HEK293 (cell line): ENCODE results near the gene MYO3A.

ENCODE experiments used
- CTCF ChIA-PET: fragments of 350-600 bp; formaldehyde crosslinking; extraction: SDS; loops from one replicate; lab custom pipeline; 2021; ENCODE audit warnings: antibody characterized with exemption; lab: Yijun Ruan, JAX
- POLR2A ChIA-PET: fragments of 300-600 bp; formaldehyde crosslinking; extraction: SDS; loops from one replicate; lab custom pipeline; 2020; ENCODE audit warnings: antibody characterized with exemption, inconsistent platforms; lab: Yijun Ruan, JAX
- H3K27ac ChIP-seq: fragments of 200-500 bp; sonication (Bioruptor generic); 2 replicates; pipeline ENCODE4 v1.5.1; 2014; ENCODE audit warnings: low read depth, low read length, control low read depth, inconsistent platforms; ENCODE audit errors: extremely low read depth
- H3K36me3 ChIP-seq, 2 experiments: fragments of 200-500 bp in 1 of 2; sonication (Bioruptor generic) in 1 of 2; 1 replicate in 1 of 2; 2 replicates in 1 of 2; pipeline ENCODE4 v1.5.1; 2014 to 2017; ENCODE audit warnings: inconsistent platforms in 2 of 2, low read length in 2 of 2; ENCODE audit not compliant: control insufficient read depth in 2 of 2, insufficient read depth in 1 of 2
- H3K4me1 ChIP-seq: fragments of 200-500 bp; sonication (Bioruptor generic); 2 replicates; pipeline ENCODE4 v1.5.1; 2014; ENCODE audit warnings: mild to moderate bottlenecking, low read length, inconsistent platforms; ENCODE audit not compliant: control insufficient read depth, insufficient read depth
- H3K4me3 ChIP-seq: 2 replicates; pipeline ENCODE4 v1.5.1; 2011; ENCODE audit warnings: low read depth, mild to moderate bottlenecking, control low read depth, low read length, moderate library complexity
- H3K9me3 ChIP-seq: fragments of 200-500 bp; sonication (Bioruptor generic); 2 replicates; pipeline ENCODE4 v1.5.1; 2014; ENCODE audit warnings: low read depth, low read length, inconsistent platforms; ENCODE audit not compliant: control insufficient read depth, insufficient read depth
- EGR2 ChIP-seq: fragments of 450-650 bp; formaldehyde crosslinking; IDR thresholded peaks from 2 replicates; pipeline ENCODE4 v1.5.1; 2016; ENCODE audit warnings: low read depth, missing biosample characterization, missing genetic modification characterization
- PRDM2 ChIP-seq: fragments of 450-650 bp; formaldehyde crosslinking; IDR thresholded peaks from 2 replicates; pipeline ENCODE4 v1.5.1; 2016; ENCODE audit warnings: missing biosample characterization, missing genetic modification characterization, borderline replicate concordance
- SCRT2 ChIP-seq: fragments of 450-650 bp; formaldehyde crosslinking; IDR thresholded peaks from 2 replicates; pipeline ENCODE4 v1.5.1; 2016; ENCODE audit warnings: missing biosample characterization, missing genetic modification characterization
- TCF7L2 ChIP-seq: IDR thresholded peaks from 2 replicates; pipeline ENCODE4 v1.6.1; 2011; ENCODE audit warnings: low read depth, mild to moderate bottlenecking, inconsistent platforms, low read length, moderate library complexity, borderline replicate concordance
- WT1 ChIP-seq: fragments of 450-650 bp; formaldehyde crosslinking; IDR thresholded peaks from 2 replicates; pipeline ENCODE4 v1.5.1; 2016; ENCODE audit warnings: missing biosample characterization, missing genetic modification characterization
- ZBTB8A ChIP-seq: fragments of 450-650 bp; formaldehyde crosslinking; IDR thresholded peaks from 2 replicates; pipeline ENCODE4 v1.5.1; 2016; ENCODE audit warnings: missing biosample characterization, missing genetic modification characterization
- ZNF114 ChIP-seq: fragments of 450-650 bp; formaldehyde crosslinking; IDR thresholded peaks from 2 replicates; pipeline ENCODE4 v1.5.0; 2017; ENCODE audit warnings: missing biosample characterization, missing genetic modification characterization
- ZNF155 ChIP-seq: fragments of 450-650 bp; formaldehyde crosslinking; IDR thresholded peaks from 2 replicates; pipeline ENCODE4 v1.5.1; 2016; ENCODE audit warnings: missing biosample characterization, missing genetic modification characterization
- ZNF174 ChIP-seq: fragments of 450-650 bp; formaldehyde crosslinking; IDR thresholded peaks from 2 replicates; pipeline ENCODE4 v1.5.0; 2017; ENCODE audit warnings: missing biosample characterization, mild to moderate bottlenecking, missing genetic modification characterization
- ZNF202 ChIP-seq: fragments of 450-650 bp; formaldehyde crosslinking; IDR thresholded peaks from 2 replicates; pipeline ENCODE4 v1.5.1; 2016; ENCODE audit warnings: missing biosample characterization, missing genetic modification characterization, borderline replicate concordance
- ZNF341 ChIP-seq: fragments of 450-650 bp; formaldehyde crosslinking; IDR thresholded peaks from 2 replicates; pipeline ENCODE4; 2016; ENCODE audit warnings: low read depth, missing biosample characterization, missing genetic modification characterization
- ZNF629 ChIP-seq: fragments of 450-650 bp; formaldehyde crosslinking; IDR thresholded peaks from 2 replicates; pipeline ENCODE4 v1.5.1; 2017; ENCODE audit warnings: missing biosample characterization, missing genetic modification characterization
- ZNF654 ChIP-seq: fragments of 450-650 bp; formaldehyde crosslinking; IDR thresholded peaks from 2 replicates; pipeline ENCODE4 v1.5.1; 2016; ENCODE audit warnings: low read depth, missing biosample characterization, missing genetic modification characterization
- ZNF830 ChIP-seq: fragments of 450-650 bp; IDR thresholded peaks from 2 replicates; pipeline ENCODE4 v1.5.0; 2018; ENCODE audit warnings: missing biosample characterization, missing genetic modification characterization, low read depth, mild to moderate bottlenecking, moderate library complexity
- TF ChIP-seq, protein P1 (sequence below): fragments of 450-650 bp; formaldehyde crosslinking; conservative IDR thresholded peaks from 2 replicates; pipeline ENCODE4 v1.5.1; 2016; ENCODE audit warnings: low read depth, missing biosample characterization, missing genetic modification characterization
- TF ChIP-seq, protein P2 (sequence below): fragments of 450-650 bp; formaldehyde crosslinking; IDR thresholded peaks from 2 replicates; pipeline ENCODE4 v1.5.1; 2016; ENCODE audit warnings: missing biosample characterization, missing genetic modification characterization
- TF ChIP-seq, protein P3 (sequence below): fragments of 450-650 bp; IDR thresholded peaks from 2 replicates; pipeline ENCODE4 v1.5.1; 2018; ENCODE audit warnings: missing biosample characterization, missing genetic modification characterization

MYO3A gene

GRCh38 chr10:26029858-26030257 is 95.8 kb downstream of the MYO3A start:
- CTCF ChIA-PET = no interaction called here
- no peak overlapping the region for H3K4me3 ChIP-seq
- H3K27ac ChIP-seq = no peak overlapping the region
- POLR2A ChIA-PET = no interaction called here
- no peaks in the 10 kb centered on the region for H3K36me3 ChIP-seq
- no peaks in the 10 kb centered on the region for H3K4me1 ChIP-seq
- TF ChIP-seq, protein P1, sequence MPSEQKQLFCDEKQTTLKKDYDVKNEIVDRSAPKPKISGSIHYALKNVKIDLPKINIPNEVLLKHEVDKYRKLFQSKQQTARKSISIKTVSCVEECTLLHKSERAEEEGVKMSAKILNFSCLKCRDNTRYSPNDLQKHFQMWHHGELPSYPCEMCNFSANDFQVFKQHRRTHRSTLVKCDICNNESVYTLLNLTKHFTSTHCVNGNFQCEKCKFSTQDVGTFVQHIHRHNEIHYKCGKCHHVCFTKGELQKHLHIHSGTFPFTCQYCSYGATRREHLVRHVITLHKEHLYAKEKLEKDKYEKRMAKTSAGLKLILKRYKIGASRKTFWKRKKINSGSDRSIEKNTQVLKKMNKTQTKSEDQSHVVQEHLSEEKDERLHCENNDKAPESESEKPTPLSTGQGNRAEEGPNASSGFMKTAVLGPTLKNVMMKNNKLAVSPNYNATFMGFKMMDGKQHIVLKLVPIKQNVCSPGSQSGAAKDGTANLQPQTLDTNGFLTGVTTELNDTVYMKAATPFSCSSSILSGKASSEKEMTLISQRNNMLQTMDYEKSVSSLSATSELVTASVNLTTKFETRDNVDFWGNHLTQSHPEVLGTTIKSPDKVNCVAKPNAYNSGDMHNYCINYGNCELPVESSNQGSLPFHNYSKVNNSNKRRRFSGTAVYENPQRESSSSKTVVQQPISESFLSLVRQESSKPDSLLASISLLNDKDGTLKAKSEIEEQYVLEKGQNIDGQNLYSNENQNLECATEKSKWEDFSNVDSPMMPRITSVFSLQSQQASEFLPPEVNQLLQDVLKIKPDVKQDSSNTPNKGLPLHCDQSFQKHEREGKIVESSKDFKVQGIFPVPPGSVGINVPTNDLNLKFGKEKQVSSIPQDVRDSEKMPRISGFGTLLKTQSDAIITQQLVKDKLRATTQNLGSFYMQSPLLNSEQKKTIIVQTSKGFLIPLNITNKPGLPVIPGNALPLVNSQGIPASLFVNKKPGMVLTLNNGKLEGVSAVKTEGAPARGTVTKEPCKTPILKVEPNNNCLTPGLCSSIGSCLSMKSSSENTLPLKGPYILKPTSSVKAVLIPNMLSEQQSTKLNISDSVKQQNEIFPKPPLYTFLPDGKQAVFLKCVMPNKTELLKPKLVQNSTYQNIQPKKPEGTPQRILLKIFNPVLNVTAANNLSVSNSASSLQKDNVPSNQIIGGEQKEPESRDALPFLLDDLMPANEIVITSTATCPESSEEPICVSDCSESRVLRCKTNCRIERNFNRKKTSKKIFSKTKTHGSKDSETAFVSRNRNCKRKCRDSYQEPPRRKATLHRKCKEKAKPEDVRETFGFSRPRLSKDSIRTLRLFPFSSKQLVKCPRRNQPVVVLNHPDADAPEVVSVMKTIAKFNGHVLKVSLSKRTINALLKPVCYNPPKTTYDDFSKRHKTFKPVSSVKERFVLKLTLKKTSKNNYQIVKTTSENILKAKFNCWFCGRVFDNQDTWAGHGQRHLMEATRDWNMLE (tag by site-specific recombination) = no peak
- TF ChIP-seq WT1 (tag by site-specific recombination) = no peak
- TF ChIP-seq ZBTB8A (tag by site-specific recombination) = no peak
- no peak for TF ChIP-seq ZNF114 (tag by site-specific recombination)
- TF ChIP-seq ZNF341 (tag by site-specific recombination) = no peak
- TF ChIP-seq ZNF174 (tag by site-specific recombination) = no peak
- TF ChIP-seq TCF7L2 = no peak
- H3K9me3 ChIP-seq = no peaks in the 10 kb centered on the region

DNA sequence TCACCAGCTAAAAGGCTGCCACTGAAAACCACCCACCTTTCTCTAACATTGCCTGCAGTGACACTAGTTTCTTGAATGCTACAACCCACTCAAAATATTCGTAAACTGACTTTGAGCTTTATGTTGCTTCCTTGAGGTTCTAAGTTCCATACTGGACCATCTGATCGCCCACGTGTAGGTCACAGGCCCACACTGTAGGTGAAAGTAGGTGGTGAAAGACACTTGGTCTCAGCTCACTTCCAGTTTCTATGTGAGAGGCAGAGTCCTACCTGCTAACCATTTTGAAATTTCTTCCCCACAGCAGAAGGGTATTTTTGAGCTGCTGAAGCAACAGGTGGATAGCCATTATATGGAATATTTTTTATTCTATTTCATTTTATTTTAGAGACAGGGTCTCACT is 97.3 kb downstream of the MYO3A start:
- ChIA-PET POLR2A (no interaction called here), CTCF (no interaction called here)
- peak; percentile 85 for TF ChIP-seq SCRT2 (tag by site-specific recombination)
- TF ChIP-seq EGR2 (tag by site-specific recombination) = peak; percentile 31; the same call in 1 of the 2 replicates
- TF ChIP-seq ZNF155 (tag by site-specific recombination) = no peak
- Histone ChIP-seq H3K36me3 (no peaks in the 10 kb centered on the region), H3K27ac (no peak overlapping the region), H3K4me3 (no peak overlapping the region), H3K9me3 (no peaks in the 10 kb centered on the region), H3K4me1 (no peaks in the 10 kb centered on the region)

DNA sequence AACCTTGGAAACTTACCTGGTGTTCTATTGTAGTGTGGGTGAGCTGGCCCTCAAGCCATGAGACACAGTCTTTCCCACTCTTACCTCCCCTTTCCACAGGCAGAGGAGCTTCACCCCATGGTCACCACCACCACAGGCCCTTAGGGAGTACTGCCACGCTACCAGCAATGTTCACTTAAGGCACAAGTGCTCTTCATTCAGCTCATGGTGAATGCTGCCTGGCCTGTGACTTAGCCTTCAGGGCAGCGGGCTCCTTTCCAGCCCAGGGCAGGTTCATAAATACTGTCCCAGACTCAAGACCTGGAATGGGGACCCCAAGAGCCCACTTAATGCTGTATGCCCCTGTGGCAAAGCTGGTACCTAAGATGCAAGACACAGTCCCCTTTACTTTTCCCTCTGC is 109.4 kb downstream of the MYO3A start:
- ChIA-PET CTCF (interaction anchor here (1.1 kb wide), 1 partner anchor 227 kb away, joined by 4 read pairs; no protein-coding TSS in a partner anchor), POLR2A (no interaction called here)
- TF ChIP-seq ZNF202 (tag by site-specific recombination) = no peak
- TF ChIP-seq ZNF830 (tag by site-specific recombination) = no peak
- no peak for TF ChIP-seq PRDM2
- no peak for TF ChIP-seq ZNF654 (tag by site-specific recombination)
- TF ChIP-seq, protein P2, sequence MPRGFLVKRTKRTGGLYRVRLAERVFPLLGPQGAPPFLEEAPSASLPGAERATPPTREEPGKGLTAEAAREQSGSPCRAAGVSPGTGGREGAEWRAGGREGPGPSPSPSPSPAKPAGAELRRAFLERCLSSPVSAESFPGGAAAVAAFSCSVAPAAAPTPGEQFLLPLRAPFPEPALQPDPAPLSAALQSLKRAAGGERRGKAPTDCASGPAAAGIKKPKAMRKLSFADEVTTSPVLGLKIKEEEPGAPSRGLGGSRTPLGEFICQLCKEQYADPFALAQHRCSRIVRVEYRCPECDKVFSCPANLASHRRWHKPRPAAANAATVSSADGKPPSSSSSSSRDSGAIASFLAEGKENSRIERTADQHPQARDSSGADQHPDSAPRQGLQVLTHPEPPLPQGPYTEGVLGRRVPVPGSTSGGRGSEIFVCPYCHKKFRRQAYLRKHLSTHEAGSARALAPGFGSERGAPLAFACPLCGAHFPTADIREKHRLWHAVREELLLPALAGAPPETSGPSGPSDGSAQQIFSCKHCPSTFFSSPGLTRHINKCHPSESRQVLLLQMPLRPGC = no peak
- TF ChIP-seq, protein P3, sequence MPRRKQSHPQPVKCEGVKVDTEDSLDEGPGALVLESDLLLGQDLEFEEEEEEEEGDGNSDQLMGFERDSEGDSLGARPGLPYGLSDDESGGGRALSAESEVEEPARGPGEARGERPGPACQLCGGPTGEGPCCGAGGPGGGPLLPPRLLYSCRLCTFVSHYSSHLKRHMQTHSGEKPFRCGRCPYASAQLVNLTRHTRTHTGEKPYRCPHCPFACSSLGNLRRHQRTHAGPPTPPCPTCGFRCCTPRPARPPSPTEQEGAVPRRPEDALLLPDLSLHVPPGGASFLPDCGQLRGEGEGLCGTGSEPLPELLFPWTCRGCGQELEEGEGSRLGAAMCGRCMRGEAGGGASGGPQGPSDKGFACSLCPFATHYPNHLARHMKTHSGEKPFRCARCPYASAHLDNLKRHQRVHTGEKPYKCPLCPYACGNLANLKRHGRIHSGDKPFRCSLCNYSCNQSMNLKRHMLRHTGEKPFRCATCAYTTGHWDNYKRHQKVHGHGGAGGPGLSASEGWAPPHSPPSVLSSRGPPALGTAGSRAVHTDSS = no peak
- no peak for TF ChIP-seq ZNF629 (tag by site-specific recombination)

More for the DNA sequence above, 109.4 kb downstream of the MYO3A start:
- Histone ChIP-seq H3K27ac (no peak overlapping the region), H3K4me3 (no peak overlapping the region), H3K4me1 (no peaks in the 10 kb centered on the region), H3K36me3 (no peaks in the 10 kb centered on the region), H3K9me3 (no peaks in the 10 kb centered on the region)
